ENCODE results near the gene ANKK1.

Gene ANKK1

DNA sequence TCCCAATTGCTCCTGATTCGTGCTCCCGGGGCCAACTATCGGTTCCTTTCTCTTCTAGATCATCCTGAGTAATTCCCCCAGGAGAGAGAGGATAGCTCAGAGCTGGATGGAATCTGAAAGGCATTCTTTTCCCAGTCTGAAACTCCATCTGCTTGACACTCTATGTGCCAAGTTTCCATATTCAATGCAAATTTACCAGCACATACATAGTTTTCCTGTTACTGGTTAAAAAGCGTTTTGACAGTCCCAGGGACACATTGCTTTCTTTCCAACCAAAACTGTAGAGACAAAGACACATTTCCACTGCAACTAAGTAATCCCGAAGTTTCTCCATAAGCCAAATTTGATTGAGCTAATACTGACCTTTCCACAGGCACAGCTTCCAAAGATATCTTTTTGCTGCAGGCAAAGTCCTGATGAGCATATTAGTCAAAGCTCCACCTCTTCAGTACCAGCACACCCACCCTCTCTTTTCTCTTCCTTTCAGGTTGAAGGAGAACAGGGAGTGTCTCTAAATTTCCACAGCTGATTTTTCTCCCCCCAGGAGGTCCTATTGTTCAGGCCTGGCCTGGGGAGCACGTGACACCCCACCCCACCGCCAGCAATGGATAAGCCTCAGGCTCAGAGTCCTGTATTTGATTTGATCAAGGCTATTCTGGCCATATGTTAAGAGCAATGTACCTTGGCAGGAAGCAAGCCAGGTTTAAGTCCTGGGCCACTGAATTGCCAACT, 9.7 kb upstream of the ANKK1 start:
- DNase-seq: no peak

DNA sequence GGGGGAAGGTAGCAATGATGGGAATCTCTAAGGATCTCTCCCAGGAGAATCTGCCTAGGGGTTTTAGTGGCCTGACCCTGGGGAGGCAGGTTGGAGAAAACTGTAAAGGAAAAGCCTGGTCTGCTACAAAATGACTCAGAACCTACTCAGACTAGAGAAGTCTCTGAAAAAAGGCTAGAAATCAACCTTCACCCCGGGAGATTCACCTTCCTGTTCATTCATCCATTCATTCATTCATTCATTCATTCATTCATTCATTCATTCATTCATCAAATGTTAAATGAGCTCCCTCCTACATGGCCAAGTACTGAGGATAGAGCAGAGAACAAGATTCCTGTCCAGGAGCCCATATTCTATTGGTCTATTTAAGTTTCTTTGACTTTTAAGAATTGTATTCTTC, 8.9 kb upstream of the ANKK1 start:
- DNase-seq: no peak

DNA sequence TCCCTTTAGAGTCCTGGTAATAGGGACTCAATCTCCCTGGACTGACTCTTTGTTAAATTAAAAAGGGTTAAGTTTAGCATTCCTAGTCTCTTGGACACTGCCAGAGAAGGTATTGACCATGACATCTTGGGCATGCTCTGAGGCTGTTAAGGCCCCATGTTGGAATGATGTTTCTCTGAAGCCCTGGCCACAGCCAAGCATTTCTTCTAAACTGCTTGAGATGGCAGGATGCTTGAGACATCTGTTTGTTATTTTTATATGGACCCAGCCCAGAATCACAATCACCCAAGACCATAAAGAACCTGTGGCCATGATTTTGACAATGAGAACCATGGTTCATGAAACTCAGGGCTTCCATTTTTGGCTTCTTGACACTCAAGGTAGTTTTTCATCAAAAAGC, 5.5 kb upstream of the ANKK1 start:
- DNase-seq: no peak

DNA sequence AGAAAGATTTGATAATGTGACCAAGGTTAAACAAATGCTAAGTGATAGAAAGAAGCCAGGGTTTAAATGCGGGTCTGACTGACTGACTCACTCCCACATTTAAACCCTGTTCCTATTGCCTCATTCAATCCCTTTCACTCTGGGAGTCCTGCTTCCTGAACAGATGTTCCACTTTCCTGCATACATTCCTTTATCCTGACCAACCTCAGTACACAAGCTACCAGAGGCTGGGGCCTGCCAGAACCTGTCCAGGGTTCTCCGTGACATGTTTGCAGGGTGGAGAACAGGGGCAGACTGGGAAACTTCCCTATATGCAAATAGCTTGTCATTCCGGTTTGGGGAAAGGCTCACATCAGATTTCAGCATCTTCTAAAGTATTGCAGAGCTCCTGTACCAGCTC, 3.0 kb upstream of the ANKK1 start:
- DNase-seq: no peak

DNA sequence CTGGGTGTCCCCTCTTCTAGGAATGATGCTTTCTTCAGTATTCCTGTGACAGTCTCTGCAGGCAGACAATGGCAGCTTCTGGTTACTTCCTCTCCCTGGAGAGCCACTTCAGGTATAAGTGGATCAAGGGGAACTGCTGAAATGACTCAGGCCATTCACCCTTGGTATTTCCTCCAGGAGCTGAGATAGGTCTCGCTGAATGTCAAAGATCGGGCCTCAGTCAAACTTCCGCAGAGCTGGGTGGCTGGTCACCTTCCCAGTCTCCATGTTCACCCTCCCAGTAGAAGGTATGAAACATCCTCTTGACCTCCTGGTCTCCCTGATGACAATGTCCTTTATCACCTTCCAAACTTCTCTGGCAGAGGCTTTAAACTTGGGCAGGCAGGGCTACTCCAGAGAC, 1.8 kb upstream of the ANKK1 start:
- DNase-seq: no peak

DNA sequence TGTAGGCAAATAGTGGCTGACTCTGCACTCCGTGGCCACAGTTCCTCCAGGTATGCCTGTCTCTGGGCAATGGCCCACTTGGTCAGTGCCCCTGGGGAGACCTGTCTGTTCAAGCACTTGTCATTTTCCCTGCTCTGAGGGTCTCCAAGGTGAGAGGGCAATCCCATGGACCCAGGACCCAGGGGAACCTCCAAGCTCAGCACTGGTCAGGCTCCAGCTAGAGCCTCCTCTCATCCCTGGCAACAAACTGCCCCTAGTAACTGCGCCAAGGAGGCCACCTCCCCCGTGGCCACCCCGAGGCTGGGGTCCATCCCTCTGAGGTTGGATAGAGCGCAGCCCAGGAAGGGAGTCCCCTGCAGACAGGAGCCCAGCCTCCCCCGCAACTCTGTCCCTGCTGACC, 713 bp upstream of the ANKK1 start:
- DNase-seq: no peak

DNA sequence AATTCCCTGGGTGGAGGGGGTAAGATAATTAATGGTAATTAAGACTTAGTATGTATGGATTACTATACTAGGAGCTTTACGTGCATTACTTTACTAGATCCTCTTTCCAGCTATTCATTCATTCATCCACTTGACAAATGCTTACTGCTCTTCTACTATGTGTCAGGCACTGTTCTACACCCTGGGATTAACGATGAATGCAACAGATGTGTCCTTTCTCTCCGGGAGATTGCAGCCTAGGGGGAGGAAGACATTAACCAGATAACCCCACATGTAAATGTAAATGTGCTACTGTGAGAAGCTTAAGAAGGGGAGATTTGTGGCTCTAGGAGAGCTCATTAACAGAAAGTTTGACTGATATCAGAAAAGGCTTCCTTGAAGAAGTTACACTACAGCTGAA, 1.7 kb downstream of the ANKK1 start:
- DNase-seq: no peak

DNA sequence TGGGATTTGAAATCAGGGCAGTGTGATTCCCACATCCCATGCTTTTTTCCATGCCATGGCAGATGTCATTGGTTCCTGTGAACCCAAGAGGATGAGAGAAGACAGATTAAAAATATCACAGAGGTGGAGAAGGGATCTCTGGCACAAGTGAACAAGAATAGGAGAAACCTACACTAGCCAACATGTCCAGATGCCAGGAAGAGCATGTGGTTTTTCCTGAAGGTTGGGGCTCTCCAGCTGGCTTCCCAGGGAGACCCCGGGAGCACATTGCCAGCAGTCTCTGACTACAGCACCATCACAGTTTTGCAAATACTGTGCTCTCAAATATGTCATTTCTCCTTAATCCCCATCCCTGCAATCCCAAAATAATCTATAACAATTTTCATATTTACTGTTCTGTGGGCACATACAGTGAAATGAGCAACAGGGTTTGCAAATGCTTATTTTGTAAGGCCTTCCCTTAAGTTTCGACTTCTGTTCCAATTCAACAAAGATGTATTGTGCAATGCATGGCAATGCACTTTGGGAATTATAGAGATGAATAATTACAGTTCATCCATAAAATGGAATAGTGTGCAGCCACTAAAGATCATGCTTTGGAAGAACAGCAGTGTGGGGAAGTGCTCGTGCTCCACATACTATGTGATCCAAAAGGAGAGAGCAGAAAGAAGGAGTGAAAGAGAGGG, 4.8 kb downstream of the ANKK1 start:
- no peak for DNase-seq

DNA sequence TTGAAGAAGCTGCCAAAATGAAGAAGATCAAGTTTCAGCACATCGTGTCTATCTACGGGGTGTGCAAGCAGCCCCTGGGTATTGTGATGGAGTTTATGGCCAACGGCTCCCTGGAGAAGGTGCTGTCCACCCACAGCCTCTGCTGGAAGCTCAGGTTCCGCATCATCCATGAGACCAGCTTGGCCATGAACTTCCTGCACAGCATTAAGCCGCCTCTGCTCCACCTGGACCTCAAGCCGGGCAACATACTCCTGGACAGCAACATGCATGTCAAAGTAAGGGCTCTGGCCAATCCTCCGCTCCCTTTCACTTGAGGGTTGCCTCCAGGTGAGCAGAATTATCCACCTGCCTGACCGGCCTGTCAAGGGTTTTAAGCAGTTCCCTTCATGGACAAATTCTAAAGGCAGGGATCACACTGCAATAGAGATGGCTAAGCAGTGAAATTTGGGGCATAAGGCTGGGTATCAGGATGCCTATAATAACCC, 6.0 kb downstream of the ANKK1 start:
- no peak for DNase-seq

DNA sequence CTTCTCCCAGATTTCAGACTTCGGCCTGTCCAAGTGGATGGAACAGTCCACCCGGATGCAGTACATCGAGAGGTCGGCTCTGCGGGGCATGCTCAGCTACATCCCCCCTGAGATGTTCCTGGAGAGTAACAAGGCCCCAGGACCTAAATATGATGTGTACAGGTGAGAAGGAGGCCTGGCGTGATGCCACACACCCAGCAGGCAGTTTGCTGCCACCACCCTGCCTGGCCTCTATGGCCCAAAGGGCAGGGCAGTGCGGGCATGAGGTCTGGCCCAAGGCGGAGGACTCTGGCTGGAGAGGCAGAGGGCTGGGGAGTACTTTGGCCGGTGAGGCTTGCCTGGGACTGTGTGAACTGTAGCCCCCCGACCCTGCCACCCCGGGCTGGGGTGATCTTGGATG, 7.3 kb downstream of the ANKK1 start:
- DNase-seq: no peak

DNA sequence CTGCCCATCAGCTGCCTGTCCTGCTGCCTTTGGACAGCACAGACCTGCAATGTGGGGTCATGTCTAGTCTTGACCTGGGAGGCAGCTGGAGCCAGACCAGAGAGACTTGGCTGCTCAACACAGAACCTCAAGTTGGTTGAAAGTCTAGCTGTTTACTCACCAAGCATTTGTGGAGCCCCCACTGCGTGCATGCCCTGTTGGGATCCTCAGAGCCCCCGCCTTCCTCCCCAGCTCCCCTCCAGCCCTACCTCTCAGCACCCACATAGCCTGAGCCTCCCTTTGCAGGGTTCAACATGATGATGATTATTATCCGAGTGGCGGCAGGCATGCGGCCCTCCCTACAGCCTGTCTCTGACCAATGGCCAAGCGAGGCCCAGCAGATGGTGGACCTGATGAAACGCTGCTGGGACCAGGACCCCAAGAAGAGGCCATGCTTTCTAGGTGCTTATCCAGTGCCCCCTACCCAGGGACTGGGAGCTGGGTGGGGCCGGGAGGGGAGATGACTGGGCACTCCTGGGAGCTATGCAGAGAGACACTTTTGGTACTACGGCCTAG, 8.3 kb downstream of the ANKK1 start:
- no peak for DNase-seq

DNA sequence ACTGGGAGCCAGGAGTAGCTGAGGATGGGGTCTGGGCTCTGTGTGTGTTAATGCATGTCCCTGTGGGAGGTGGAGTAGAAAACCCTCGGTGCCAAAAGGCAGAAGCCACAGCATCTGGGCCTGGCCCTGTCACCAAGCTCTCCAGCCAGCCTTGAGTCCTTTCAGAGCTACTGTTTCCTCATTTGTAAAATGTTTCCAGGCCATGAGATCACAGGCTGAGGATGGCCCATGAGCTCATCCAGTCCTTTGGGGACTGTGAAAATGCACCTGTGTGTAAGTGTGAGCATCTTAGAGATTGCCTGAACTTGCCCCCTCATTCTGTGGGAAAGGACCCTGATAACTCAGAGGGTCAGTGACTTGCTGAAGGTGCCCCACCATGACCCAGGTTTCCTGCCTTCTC, 9.1 kb downstream of the ANKK1 start:
- no peak for DNase-seq

DNA sequence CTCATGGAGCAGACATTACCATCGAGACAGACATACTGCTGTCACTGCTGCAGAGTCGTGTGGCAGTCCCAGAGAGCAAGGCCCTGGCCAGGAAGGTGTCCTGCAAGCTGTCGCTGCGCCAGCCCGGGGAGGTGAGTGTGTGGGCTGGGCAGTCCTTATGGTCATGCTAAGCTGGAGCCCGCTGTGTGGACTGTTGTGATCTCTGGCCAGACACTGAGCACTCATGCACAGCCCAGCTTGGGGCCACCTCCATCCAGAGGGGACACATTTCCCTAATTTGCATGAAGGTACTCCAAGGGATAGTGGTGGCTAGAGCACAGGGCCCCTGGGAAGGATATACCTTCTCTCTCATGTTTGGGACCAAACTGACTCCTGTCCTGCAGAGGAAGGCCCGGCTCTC, 9.6 kb downstream of the ANKK1 start:
- DNase-seq: no peak

DNA sequence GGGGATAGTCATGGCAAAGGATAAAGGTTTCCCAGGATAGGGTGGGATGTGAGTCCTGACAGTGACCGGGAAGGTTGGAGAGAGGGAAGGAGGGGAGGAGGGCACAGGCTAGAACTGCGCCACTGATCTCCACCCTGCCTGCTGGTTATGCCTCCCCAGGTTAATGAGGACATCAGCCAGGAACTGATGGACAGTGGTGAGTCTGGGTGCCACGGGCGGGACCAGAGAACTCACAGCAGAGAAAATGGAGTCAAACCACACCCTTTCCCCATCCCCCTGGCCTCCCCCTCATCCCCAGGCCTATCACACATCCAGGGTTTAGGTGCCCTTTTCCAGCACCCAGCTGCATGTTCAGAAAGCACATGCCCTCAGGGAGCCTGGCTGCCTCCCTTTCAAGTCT, 10.2 kb downstream of the ANKK1 start:
- DNase-seq: no peak

DNA sequence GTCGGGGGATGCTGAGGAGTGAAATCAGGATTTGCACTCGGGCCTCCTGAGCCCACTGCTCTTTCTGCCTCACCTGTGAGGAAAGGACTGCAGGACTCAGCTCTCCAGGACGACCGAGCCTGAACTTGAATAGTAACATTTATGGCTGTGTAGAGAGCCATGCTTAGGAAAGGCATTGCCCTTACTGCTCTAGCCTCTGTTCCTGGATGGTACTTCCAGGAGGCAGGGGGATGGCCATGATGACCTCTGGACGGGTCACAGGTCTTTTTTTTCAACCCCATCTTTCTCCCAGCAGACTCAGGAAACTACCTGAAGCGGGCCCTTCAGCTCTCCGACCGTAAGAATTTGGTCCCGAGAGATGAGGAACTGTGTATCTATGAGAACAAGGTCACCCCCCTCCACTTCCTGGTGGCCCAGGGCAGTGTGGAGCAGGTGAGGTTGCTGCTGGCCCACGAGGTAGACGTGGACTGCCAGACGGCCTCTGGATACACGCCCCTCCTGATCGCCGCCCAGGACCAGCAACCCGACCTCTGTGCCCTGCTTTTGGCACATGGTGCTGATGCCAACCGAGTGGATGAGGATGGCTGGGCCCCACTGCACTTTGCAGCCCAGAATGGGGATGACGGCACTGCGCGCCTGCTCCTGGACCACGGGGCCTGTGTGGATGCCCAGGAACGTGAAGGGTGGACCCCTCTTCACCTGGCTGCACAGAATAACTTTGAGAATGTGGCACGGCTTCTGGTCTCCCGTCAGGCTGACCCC, 11.3 kb downstream of the ANKK1 start:
- no peak for DNase-seq

DNA sequence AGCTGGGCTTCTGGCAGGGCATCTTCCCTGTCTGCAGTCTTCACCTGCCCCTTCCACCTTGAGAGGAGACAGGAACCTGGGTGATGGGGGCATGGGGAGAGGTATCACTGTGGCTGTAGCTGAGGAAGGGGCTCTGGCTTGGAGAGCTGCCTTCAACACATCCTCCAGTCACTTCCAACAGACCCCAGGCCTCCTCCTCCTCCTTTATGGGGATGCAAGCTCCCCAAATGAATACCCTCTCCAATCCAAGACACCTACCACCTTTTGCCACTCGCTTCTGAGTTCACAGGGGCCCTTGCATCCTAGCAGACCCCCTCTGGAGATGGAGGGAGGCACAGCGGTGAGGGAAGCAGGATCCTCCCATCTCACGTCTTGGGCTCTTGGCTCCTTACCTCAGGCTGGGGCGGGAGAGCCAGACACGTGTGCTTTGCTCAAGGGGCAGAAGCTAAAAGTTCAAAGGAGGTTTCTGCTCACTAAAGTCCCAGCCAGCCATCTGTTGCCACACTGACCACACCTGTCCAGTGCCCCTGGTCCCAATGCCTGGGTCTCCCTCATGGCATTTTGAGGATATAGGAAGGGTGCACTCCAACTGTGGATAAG, 13.2 kb downstream of the ANKK1 start:
- DNase-seq: no peak

DNA sequence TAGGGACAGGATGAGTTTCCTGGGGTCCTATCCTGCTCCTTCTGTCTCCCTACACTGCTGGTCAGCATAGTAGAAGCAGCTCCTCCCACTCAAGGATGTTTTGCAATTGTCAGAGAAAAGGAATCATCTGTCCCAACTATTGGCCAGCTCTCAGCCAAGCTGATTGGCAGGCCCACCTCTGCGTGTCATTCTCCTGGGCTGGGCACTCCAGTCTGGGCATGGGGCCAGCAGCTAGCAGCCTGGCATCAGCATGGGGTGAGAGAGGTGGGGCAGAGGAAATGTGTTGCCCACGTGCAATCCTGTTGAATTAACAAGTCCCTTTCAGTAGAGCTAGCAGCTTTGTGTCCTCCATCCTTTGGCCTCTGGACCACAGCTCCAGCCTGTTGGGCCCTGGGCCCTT, 14.1 kb downstream of the ANKK1 start:
- DNase-seq: no peak

DNA sequence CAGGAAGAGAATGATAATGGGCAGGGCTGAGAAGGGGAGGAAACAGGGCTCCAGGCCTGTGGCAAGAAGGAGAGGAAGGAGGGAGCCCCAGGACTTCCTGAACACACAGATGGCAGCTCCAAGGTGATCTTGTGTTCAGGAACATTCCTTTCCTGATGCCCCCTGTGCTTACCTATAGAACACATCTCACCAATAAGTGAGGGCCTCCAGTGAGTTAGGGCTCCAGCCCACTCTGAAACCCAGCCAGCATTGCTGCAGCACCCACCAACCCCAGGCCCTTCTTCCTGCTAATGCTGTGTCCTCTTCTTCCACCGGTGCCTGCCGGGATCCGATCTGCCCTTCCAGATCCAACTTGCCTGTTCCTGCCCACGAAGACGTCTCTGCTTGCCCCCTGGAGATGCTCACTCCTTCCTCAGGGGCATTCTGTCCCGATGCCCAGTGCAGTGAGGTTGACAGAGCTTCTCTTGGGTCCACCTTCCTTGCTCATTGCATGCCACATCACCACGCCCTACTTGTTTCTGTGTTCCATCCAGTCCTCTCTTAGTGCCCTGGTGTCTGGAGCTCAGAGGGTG, 17.4 kb downstream of the ANKK1 start:
- no peak for DNase-seq

DNA sequence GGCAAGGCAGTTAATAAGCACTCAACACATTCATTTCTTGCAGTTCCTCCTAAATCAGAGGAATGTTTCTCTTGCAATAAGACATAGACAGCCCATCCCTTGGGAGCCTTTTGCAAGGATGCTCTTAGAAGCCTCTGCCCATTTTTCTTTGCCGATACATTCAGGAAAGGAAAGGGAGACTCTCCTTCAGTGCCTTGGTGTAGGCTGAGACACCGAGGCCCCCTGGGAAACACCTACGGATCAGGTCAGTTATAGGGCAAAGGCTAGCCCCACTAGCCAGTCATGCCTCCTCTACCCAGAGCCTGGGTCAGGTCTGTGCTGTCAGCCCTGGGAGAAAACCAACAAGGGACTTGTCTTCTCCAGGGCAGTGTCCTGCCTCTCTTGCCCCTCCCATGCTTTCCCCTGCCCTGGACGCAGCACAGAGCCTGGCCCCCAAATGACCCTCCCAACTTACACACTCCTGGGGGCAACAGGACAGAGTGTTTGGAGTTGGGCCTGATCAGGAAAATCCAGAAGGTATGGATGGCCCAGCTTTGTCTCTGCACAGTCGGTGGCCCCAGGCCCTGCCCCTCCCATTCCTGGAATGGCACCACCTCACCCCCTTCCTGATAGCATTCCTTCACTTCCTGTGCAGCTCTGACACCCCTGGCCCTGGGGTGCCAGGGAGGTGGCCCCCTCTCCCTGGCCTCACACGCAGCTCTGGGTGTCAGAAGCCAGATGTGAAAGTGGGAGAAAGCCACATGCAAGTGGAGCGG, 18.3 kb downstream of the ANKK1 start:
- no peak for DNase-seq

DNA sequence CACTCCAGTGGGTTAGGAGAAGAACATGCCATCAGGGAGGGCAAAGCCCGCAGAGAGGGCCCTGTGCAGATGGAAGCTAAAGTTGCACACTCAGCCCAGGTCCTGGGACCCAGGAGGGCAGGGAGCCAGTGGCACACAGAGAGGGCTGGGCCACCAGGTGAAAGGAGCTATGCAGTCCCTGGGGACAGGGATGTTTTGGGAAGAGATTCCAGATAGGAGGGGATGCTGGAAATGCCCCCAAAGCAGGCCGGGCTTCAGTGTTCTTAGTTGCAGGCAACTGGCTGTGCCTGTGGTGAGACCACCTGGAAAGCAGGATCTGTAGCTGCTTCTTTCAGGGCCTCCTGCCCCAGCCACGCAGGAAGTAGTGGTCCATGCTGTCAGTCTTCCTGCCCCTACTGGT, 19.6 kb downstream of the ANKK1 start:
- DNase-seq: no peak

DNA sequence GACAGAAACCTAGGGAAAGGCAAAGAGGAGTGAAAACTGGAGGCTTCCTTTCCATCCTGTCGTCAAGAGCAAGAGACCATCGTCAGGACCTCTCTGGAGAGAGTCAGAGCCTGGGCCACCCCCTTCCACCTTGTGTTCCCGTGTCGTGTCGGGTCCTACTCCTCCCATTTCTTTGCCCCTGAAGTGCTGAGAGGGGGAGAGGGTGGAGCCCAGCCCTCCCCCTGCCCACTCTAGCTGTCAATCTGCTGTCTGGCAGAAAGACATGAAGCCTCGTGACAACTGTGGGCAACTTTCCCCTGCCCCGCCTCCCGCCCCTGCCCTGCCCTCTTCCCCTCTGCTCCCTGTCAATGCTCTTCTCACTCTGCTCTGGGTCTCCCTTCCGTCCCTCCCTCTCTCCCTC, 20.6 kb downstream of the ANKK1 start:
- no peak for DNase-seq

DNA sequence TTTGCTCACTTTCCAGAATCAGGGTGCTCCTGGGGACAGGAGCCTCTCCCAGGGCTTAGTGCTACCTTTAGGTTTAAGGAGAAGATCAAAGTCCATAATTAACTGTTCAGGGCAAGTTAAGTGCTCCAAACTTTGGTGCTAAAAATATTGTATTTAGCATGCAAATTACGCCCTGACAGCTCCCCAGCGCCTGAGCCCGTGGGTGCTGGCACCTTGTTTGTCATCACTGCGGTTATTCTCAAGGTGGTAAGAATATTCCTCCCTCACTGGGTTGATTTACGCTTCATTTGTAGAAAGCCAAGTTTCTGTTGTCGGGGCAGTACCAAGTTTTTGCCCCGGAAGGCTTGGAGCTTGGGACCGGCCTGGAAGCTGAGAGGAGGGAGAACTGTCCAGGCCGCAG, 21.3 kb downstream of the ANKK1 start:
- no peak for DNase-seq
